NOMO-1 treated with DMSO at 0.1 percent for 48 hours (cell line): ENCODE results near the gene ZBTB2.
A peak's percentile ranks its signal among the peaks of the same experiment; 100 is the strongest.
"Not testable (repeated sequence)": the region's sequence is repeated elsewhere in the genome, so short reads cannot be mapped to it uniquely, and the experiment has no call there.

Source experiments
- DNase-seq: peaks from one replicate; lab custom pipeline; 2025; ENCODE audit not compliant: unreplicated experiment; lab: John Stamatoyannopoulos, UW

Gene ZBTB2

GRCh38 chr6:151403919-151404308, 12.6 kb upstream of the ZBTB2 start:
- DNase-seq, result no peak

- no peak for DNase-seq
Measured at GRCh38 chr6:151402228-151402627, 10.9 kb upstream of the ZBTB2 start.

- DNase-seq, result peak; percentile 3
Measured at GRCh38 chr6:151400473-151400872, 9.1 kb upstream of the ZBTB2 start.

GRCh38 chr6:151399679-151400078, 8.3 kb upstream of the ZBTB2 start:
- DNase-seq, result no peak

- DNase-seq, result no peak
Measured at GRCh38 chr6:151393410-151393809, 2.1 kb upstream of the ZBTB2 start.

- no peak for DNase-seq
Measured at GRCh38 chr6:151392427-151392826, 1.1 kb upstream of the ZBTB2 start.

GRCh38 chr6:151390851-151391470, 398 bp downstream of the ZBTB2 start:
- DNase-seq, result no peak

GRCh38 chr6:151390276-151390850, 996 bp downstream of the ZBTB2 start:
- DNase-seq, result peak; percentile 96

GRCh38 chr6:151389618-151390275, 1.6 kb downstream of the ZBTB2 start:
- DNase-seq, result peak; percentile 96

GRCh38 chr6:151388997-151389617, 2.3 kb downstream of the ZBTB2 start:
- no peak for DNase-seq

- DNase-seq, result no peak
Measured at GRCh38 chr6:151388236-151388635, 3.1 kb downstream of the ZBTB2 start.

GRCh38 chr6:151387175-151387970, 4.0 kb downstream of the ZBTB2 start:
- DNase-seq, result no peak

GRCh38 chr6:151385177-151385576, 6.2 kb downstream of the ZBTB2 start:
- DNase-seq, result no peak

GRCh38 chr6:151384151-151384550, 7.2 kb downstream of the ZBTB2 start:
- DNase-seq, result no peak

GRCh38 chr6:151382631-151383030, 8.7 kb downstream of the ZBTB2 start:
- DNase-seq, result not testable (repeated sequence)

GRCh38 chr6:151381722-151382121, 9.6 kb downstream of the ZBTB2 start:
- DNase-seq, result no peak

GRCh38 chr6:151380848-151381205, 10.5 kb downstream of the ZBTB2 start:
- DNase-seq, result no peak

GRCh38 chr6:151379933-151380847, 11.2 kb downstream of the ZBTB2 start:
- peak; percentile 68 for DNase-seq

GRCh38 chr6:151377095-151377494, 14.3 kb downstream of the ZBTB2 start:
- DNase-seq, result no peak

GRCh38 chr6:151376440-151376839, 14.9 kb downstream of the ZBTB2 start:
- no peak for DNase-seq
